WTC11 (cell line): ENCODE measurements around the gene FRMD8. TPM values are rescaled to one million over a fixed set of nuclear protein-coding genes. Genes with fewer than 3 reads are reported as not detected.

Experiments
- ATAC-seq: fragments of 200-7000 bp; cut with Tn5 transposase; 2 replicates; pipeline ENCODE4 v1.10.0; 2021; ENCODE audit warnings: mild to moderate bottlenecking, moderate library complexity
- CTCF ChIA-PET: fragments of 300-600 bp; sonication (Branson Sonifier 250); formaldehyde crosslinking; loops from one replicate; lab custom pipeline; 2021; ENCODE audit warnings: antibody characterized with exemption; lab: Charles Lee
- POLR2A ChIA-PET: fragments of 350-600 bp; sonication (Branson Sonifier 250); formaldehyde crosslinking; loops from one replicate; lab custom pipeline; 2021; ENCODE audit warnings: antibody characterized with exemption; lab: Charles Lee
- DNase-seq: peaks from one replicate; pipeline ENCODE4 v3.0.0; 2021; ENCODE audit warnings: low spot score
- H3K27ac Mint-ChIP-seq: 2 replicates; pipeline ENCODE4 v1.8.0; 2021; ENCODE audit warnings: mixed read lengths
- H3K27me3 Mint-ChIP-seq: 2 replicates; pipeline ENCODE4 v1.8.0; 2021; ENCODE audit warnings: low read depth, mild to moderate bottlenecking, moderate library complexity, mixed read lengths
- H3K36me3 Mint-ChIP-seq: 2 replicates; pipeline ENCODE4 v1.8.0; 2021; ENCODE audit warnings: mixed read lengths
- H3K4me1 Mint-ChIP-seq: 2 replicates; pipeline ENCODE4 v1.8.0; 2022; ENCODE audit warnings: mixed read lengths
- H3K4me3 Mint-ChIP-seq: 2 replicates; pipeline ENCODE4 v1.8.0; 2021; ENCODE audit warnings: mild to moderate bottlenecking, moderate library complexity, mixed read lengths
- H3K9me3 Mint-ChIP-seq: 2 replicates; pipeline ENCODE4 v1.8.0; 2021; ENCODE audit warnings: mixed read lengths
- ATF3 ChIP-seq: sonication (generic); formaldehyde crosslinking; conservative IDR thresholded peaks from 2 replicates; pipeline ENCODE4 v1.8.1; 2022; ENCODE audit warnings: mild to moderate bottlenecking, missing genetic modification reagents
- ELF4 ChIP-seq: sonication (generic); formaldehyde crosslinking; IDR thresholded peaks from 2 replicates; pipeline ENCODE4 v1.8.1; 2022; ENCODE audit warnings: low read depth, mild to moderate bottlenecking, moderate library complexity, missing genetic modification reagents
- EMX1 ChIP-seq: fragments of 250-450 bp; sonication (Bioruptor Pico); IDR thresholded peaks from 2 replicates; pipeline ENCODE4 v1.8.0; 2021; ENCODE audit warnings: mild to moderate bottlenecking
- ETV6 ChIP-seq: sonication (generic); formaldehyde crosslinking; IDR thresholded peaks from 2 replicates; pipeline ENCODE4 v1.8.1; 2022; ENCODE audit warnings: mild to moderate bottlenecking, missing genetic modification reagents
- FOXJ3 ChIP-seq: sonication (generic); formaldehyde crosslinking; IDR thresholded peaks from 2 replicates; pipeline ENCODE4 v1.9.0; 2021; ENCODE audit warnings: missing genetic modification reagents, mild to moderate bottlenecking, borderline replicate concordance
- HMGXB4 ChIP-seq: sonication (generic); formaldehyde crosslinking; IDR thresholded peaks from 2 replicates; pipeline ENCODE4 v1.8.1; 2023; ENCODE audit warnings: mild to moderate bottlenecking, moderate library complexity, missing genetic modification reagents
- JUN ChIP-seq: sonication (generic); formaldehyde crosslinking; IDR thresholded peaks from 2 replicates; pipeline ENCODE4 v1.8.0; 2023; ENCODE audit warnings: mild to moderate bottlenecking, missing genetic modification reagents
- KAT7 ChIP-seq: sonication (generic); formaldehyde crosslinking; IDR thresholded peaks from 2 replicates; pipeline ENCODE4 v1.8.1; 2023; ENCODE audit warnings: missing genetic modification reagents, mild to moderate bottlenecking, borderline replicate concordance
- RELA ChIP-seq: sonication (generic); formaldehyde crosslinking; IDR thresholded peaks from 2 replicates; pipeline ENCODE4 v1.8.1; 2022; ENCODE audit warnings: missing genetic modification reagents, mild to moderate bottlenecking, borderline replicate concordance
- ZMAT4 ChIP-seq: fragments of 250-450 bp; sonication (Bioruptor Pico); IDR thresholded peaks from 2 replicates; pipeline ENCODE4 v1.9.0; 2021; ENCODE audit warnings: mild to moderate bottlenecking
- ZNF317 ChIP-seq: sonication (generic); formaldehyde crosslinking; IDR thresholded peaks from 2 replicates; pipeline ENCODE4 v1.8.1; 2023; ENCODE audit warnings: low read depth, mild to moderate bottlenecking, moderate library complexity, missing genetic modification reagents, borderline replicate concordance
- total RNA-seq: library from RNA; stranded (reverse); gene quantifications from 3 replicates; pipeline ENCODE4 v1.2.3, GENCODE V29; 2021
- TF ChIP-seq, protein P1 (sequence below): sonication (generic); formaldehyde crosslinking; conservative IDR thresholded peaks from 2 replicates; pipeline ENCODE4 v1.8.1; 2023; ENCODE audit warnings: mild to moderate bottlenecking, low read depth, missing genetic modification reagents, moderate library complexity
- TF ChIP-seq, protein P2 (sequence below): sonication (generic); formaldehyde crosslinking; IDR thresholded peaks from 2 replicates; pipeline ENCODE4 v1.8.1; 2023; ENCODE audit warnings: mild to moderate bottlenecking, missing genetic modification reagents
- TF ChIP-seq, protein P3 (sequence below): sonication (generic); formaldehyde crosslinking; IDR thresholded peaks from 2 replicates; pipeline ENCODE4 v1.8.1; 2023; ENCODE audit warnings: mild to moderate bottlenecking, missing genetic modification reagents, moderate library complexity
- TF ChIP-seq, protein P4 (sequence below): sonication (generic); formaldehyde crosslinking; IDR thresholded peaks from 2 replicates; pipeline ENCODE4 v1.8.0; 2023; ENCODE audit warnings: missing genetic modification reagents
- TF ChIP-seq, protein P5 (sequence below): fragments of 200-600 bp; IDR thresholded peaks from 2 replicates; pipeline ENCODE4 v1.8.0; 2022; ENCODE audit warnings: antibody characterized with exemption

Gene FRMD8
- total RNA-seq, 1 experiment from 2014 or later = 23.7 TPM

DNA sequence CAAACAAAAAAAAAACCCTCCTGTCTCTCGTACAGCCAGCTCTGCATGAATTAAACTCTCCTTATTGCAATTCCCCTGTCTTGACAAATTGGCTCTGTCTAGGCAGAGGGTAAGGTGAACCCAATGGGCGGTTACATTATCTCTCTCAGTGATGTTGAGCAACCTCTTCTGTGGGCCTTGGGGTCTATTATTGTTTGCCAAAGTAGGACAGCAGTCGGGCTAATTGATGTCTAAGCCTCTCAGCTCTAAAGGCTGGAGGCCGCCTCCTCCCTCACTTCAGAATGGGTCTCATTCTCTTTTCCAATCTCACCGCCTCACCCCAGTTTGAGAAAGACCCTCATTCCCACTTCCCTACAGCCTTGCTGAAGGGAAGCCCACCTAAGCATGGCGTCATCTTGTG is 2.7 kb upstream of the FRMD8 start:
- ATAC-seq = no peak
- Mint-ChIP-seq H3K36me3 (no peaks in the 10 kb centered on the region), H3K9me3 (no peaks in the 10 kb centered on the region), H3K27ac (no peak overlapping the region), H3K4me1 (peaks cover 25% of the 10 kb centered on the region), H3K27me3 (no peaks in the 10 kb centered on the region; the same call in 1 of the 2 replicates), H3K4me3 (no peak overlapping the region)
- ChIA-PET CTCF (interaction anchor here (1.2 kb wide), 1 partner anchor 68 kb away, joined by 3 read pairs; no protein-coding TSS in a partner anchor), POLR2A (interaction anchor here (0.6 kb wide), 1 partner anchor 334 kb away, joined by 3 read pairs; no protein-coding TSS in a partner anchor)
- TF ChIP-seq EMX1 = no peak
- TF ChIP-seq, protein P1, sequence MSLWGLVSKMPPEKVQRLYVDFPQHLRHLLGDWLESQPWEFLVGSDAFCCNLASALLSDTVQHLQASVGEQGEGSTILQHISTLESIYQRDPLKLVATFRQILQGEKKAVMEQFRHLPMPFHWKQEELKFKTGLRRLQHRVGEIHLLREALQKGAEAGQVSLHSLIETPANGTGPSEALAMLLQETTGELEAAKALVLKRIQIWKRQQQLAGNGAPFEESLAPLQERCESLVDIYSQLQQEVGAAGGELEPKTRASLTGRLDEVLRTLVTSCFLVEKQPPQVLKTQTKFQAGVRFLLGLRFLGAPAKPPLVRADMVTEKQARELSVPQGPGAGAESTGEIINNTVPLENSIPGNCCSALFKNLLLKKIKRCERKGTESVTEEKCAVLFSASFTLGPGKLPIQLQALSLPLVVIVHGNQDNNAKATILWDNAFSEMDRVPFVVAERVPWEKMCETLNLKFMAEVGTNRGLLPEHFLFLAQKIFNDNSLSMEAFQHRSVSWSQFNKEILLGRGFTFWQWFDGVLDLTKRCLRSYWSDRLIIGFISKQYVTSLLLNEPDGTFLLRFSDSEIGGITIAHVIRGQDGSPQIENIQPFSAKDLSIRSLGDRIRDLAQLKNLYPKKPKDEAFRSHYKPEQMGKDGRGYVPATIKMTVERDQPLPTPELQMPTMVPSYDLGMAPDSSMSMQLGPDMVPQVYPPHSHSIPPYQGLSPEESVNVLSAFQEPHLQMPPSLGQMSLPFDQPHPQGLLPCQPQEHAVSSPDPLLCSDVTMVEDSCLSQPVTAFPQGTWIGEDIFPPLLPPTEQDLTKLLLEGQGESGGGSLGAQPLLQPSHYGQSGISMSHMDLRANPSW (CRISPR knock-in tag) = no peak
- TF ChIP-seq KAT7 (CRISPR knock-in tag) = no peak
- TF ChIP-seq ELF4 (CRISPR knock-in tag) = no peak
- TF ChIP-seq HMGXB4 (CRISPR knock-in tag) = no peak
- TF ChIP-seq ATF3 (CRISPR knock-in tag) = no peak
- TF ChIP-seq, protein P2, sequence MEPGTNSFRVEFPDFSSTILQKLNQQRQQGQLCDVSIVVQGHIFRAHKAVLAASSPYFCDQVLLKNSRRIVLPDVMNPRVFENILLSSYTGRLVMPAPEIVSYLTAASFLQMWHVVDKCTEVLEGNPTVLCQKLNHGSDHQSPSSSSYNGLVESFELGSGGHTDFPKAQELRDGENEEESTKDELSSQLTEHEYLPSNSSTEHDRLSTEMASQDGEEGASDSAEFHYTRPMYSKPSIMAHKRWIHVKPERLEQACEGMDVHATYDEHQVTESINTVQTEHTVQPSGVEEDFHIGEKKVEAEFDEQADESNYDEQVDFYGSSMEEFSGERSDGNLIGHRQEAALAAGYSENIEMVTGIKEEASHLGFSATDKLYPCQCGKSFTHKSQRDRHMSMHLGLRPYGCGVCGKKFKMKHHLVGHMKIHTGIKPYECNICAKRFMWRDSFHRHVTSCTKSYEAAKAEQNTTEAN (CRISPR knock-in tag) = no peak
- TF ChIP-seq ZNF317 (CRISPR knock-in tag) = no peak
- no peak for TF ChIP-seq ETV6 (CRISPR knock-in tag)
- no peak for TF ChIP-seq ZMAT4 (CRISPR knock-in tag)
- TF ChIP-seq, protein P3, sequence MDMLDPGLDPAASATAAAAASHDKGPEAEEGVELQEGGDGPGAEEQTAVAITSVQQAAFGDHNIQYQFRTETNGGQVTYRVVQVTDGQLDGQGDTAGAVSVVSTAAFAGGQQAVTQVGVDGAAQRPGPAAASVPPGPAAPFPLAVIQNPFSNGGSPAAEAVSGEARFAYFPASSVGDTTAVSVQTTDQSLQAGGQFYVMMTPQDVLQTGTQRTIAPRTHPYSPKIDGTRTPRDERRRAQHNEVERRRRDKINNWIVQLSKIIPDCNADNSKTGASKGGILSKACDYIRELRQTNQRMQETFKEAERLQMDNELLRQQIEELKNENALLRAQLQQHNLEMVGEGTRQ = no peak
- TF ChIP-seq JUN = no peak
- no peak for TF ChIP-seq FOXJ3 (CRISPR knock-in tag)
- no peak for TF ChIP-seq RELA
- TF ChIP-seq, protein P4, sequence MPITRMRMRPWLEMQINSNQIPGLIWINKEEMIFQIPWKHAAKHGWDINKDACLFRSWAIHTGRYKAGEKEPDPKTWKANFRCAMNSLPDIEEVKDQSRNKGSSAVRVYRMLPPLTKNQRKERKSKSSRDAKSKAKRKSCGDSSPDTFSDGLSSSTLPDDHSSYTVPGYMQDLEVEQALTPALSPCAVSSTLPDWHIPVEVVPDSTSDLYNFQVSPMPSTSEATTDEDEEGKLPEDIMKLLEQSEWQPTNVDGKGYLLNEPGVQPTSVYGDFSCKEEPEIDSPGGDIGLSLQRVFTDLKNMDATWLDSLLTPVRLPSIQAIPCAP = no peak
- TF ChIP-seq, protein P5, sequence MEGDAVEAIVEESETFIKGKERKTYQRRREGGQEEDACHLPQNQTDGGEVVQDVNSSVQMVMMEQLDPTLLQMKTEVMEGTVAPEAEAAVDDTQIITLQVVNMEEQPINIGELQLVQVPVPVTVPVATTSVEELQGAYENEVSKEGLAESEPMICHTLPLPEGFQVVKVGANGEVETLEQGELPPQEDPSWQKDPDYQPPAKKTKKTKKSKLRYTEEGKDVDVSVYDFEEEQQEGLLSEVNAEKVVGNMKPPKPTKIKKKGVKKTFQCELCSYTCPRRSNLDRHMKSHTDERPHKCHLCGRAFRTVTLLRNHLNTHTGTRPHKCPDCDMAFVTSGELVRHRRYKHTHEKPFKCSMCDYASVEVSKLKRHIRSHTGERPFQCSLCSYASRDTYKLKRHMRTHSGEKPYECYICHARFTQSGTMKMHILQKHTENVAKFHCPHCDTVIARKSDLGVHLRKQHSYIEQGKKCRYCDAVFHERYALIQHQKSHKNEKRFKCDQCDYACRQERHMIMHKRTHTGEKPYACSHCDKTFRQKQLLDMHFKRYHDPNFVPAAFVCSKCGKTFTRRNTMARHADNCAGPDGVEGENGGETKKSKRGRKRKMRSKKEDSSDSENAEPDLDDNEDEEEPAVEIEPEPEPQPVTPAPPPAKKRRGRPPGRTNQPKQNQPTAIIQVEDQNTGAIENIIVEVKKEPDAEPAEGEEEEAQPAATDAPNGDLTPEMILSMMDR = no peak
- no peak for DNase-seq
